NCI-H2171 treated with DMSO at 0.1 percent for 48 hours (cell line): ENCODE data around the gene EED.
"Not testable (repeated sequence)": the region's sequence is repeated elsewhere in the genome, so short reads cannot be mapped to it uniquely, and the experiment has no call there.

Source experiments
- DNase-seq: peaks from one replicate; lab custom pipeline; 2025; lab: John Stamatoyannopoulos, UW

The EED gene

DNA sequence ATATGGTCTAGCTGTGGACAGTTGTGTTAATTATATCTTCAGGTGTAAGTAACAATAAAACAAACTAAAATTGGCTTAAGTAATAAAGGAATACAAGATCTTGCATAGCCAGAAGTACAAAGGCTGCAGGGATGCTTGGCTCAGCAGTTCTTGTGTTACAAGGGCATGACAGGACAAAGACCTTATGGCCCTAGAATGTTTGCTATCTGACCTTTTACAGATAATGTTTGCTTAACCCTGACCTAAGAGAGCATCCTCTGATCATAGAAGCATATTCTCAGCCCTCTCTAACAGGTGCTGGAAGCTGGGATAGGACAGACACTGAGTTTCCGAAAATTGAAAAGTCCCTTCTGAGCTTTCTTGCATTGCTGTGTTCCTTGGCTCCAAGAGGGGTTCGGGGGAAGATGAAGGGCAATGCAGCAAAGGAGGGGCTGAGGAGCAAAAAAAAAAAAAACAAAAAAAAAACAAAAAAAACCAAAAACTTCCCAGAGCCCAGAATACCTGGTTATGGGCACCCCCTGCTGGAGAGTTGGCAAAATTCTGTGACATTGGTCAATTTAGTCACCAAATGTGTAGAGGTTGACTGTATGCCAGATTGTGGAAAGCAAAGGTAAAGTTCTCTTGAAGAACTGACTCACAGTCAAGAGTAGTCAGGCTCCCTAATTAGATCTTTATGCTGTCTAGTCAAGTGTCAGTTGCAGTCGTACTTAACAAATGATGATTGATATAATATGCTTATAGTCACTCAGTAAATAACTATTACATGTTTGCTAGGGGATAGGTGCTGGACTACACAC is 47.1 kb downstream of the EED start:
- DNase-seq: peak; percentile 88

DNA sequence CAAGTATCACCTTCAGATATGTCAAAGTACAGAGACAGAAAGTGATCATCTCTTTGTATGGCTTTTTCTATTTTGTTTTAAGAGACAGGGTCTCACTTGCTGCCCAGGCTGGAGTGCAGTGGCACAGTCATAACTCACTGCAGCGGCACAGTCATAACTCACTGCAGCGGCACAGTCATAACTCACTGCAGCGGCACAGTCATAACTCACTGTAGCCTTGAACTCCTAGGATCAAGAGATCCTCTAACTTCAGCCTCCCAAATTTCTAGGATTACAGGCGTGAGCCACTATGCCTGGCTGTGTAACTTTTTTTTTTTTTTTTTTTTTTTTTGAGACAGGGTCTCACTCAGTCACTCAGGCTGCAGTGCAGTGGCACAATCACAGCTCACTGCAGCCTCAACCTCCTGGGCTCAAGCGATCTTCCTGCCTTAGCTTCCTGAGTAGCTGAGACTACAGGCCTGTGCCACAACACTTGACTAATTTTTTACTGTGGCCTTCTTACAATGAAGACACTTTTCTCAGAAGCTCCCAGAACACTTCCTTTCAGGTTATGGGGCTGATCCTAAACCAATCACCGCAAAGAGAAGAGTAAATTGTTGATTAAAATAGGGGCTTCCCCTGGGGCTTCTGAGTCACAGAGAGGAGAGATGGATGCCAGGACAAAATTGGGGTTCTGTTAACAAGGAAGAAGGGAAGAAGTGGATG is 48.5 kb downstream of the EED start:
- DNase-seq: no peak

DNA sequence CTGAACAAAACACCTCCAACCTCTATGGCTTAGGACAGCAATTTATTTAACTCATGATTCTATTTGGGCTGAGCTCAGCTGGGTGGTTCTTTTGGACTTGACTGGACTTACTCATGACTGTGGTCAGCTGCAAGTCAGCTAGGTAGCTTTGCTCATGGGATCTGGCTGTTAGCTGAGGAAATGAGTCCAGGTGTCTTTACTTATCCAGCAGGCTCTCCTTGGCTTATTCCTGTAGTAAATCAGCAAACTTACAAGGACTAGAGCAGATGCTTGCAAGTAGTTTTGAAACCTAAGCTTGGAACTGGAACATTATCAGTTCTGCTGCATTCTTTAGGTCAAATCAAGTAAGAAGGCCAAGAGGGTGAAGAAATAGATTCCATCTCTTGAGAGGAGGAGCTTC is 49.5 kb downstream of the EED start:
- DNase-seq: no peak

DNA sequence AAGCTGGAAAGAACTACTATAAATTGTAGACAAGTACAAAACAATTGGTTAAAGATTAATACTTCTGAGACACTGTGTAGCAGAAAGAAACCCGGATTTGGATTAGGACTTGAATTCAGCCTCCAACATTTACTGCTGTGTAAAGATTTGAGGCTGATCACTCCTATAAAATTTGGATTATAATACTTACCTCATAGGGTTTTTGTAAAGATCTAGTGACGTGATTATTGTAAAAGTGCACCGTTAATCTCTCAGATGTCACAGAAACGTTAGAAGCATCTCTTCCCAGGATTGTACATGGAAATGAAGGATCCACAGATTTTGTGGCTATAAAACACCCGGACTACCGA is 57.2 kb downstream of the EED start:
- no peak for DNase-seq

DNA sequence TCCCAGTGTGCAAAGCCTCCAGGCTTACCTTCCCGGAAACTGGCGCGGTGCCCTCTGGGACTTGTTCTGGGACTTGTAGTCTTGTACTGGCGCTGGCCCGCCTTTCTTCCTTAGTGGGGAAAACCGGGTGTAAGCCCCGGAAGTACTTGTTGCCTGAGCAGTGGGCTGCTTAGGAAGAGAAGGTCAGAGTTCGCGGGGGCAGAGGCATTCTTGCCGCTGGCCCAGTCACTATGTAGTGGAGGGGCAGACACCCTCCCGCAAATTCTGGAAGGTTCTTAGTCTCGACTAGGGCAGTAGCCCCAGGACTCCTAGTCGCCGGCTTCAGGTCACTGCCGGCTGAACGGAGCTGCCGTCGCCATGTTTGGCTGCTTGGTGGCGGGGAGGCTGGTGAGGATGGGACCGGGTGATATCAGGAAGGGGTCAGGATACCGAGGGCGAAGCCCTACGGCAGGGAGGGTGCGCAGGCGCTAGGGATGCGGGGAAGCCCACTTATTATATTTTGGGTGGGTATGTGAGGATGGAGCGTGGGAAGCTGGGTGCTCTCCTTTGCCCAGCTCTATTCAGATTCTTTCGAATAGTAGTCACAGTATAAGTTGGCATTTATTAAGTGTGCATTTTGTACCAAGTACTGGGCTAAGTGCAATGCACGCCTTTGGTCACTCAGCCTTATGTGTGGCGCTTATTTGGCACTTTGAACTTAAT is 57.7 kb downstream of the EED start, which contains the start of gene HIKESHI:
HIKESHI (plus strand) TSS at position 149 of the 702 bp plus-strand sequence; CDS start at position 358, 209 bp downstream.
- DNase-seq: peak; percentile 100

DNA sequence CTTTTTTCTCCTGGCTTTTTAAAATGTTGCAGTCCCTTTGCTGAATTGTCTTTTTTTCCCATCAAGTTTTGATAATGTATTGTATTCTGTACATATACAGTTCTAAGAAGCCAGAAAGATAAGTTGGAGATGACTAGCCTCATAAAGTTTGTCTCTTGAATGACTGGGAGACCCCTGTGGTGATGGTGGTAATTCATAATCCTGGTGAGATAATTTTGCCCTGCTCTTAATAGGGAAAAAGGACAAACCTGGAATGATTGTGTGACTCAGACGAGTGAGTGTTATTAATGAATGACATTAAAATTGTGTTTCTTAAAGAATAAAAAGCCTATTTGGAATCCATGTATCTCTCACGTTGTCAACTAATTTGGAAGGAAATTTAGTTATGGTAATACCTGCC is 58.7 kb downstream of the EED start:
- no peak for DNase-seq

DNA sequence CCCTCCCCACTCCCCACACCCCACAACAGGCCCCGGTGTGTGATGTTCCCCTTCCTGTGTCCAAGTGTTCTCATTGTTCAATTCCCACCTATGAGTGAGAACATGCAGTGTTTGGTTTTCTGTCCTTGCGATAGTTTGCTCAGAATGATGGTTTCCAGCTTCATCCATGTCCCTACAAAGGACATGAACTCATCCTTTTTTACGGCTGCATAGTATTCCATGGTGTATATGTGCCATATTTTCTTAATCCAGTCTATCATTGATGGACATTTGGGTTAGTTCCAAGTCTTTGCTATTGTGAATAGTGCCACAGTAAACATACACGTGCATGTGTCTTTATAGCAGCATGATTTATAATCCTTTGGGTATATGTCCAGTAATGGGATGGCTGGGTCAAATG is 64.2 kb downstream of the EED start:
- DNase-seq: not testable (repeated sequence)

DNA sequence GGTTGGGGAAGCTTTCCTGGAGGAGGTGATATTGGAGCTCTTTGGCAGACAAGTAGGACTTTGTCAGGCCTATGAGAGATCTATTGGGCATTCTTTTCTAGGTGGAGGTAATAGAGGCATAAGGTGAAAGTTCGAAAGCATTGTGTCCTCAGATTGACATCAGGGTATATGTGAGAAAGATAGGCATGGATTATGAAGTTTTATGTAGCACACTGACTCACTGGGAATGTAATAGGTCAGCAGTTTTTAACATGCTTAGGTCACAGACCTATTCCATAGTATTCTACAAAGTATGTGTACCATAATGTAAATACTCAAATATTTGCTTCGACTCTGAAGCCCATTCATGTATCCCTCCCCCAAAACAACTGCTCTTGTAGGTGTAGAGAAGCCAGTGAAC is 69.2 kb downstream of the EED start:
- no peak for DNase-seq

DNA sequence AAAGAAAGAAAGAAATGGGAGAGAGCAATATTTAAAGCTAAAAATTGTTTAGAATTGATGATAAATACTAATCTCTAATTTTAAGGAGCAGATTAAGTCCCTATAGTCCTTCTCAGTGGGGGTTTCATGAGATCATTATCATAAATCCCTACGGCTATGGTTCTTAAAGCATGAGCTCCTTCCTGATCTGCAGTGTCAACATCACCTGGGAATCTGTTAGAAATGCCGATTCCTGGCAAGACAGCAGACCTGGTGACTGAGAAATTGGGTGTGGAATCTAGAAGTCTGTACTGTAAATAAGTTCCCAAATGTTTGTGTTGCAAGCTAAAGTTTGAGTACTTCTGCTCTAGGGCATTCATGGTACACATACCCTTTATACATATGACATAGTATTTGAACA is 70.1 kb downstream of the EED start:
- DNase-seq: no peak
